ENCODE measurements around the gene SLC16A12. TPM values are rescaled to one million over a fixed set of nuclear protein-coding genes. Genes with fewer than 3 reads are reported as not detected.
"Not testable (repeated sequence)": the region's sequence is repeated elsewhere in the genome, so short reads cannot be mapped to it uniquely, and the experiment has no call there.

SLC16A12 gene
- total RNA-seq, 4 donors from 2014 or later: 25.4 to 137 (median 35.3) TPM

DNA sequence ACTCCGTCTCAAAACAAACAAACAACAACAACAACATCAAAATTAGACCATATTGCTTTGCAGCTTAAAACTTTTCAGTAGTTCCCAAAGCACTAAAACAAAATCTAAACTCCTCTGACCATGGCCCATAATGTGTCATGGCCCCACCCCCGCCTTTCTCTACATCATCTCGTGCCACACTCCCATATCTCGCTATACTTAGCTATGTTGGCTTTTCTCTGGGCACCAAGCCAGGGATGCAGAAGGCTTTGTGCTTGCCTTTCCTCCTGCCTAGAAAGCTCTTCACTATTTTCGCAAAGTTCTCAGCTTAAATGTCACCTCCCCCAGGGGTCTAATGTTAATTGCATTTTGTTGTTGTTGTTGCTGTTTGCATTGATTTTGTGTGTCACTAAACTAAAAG is 15.1 kb upstream of the SLC16A12 start:
- no peak overlapping the region for H3K27ac ChIP-seq
- no peaks in the 10 kb centered on the region for H3K9me3 ChIP-seq
- no peak for DNase-seq
- H3K4me1 ChIP-seq: peaks cover 0 to 5% of the 10 kb centered on the region in 2 donors
- H3K27me3 ChIP-seq: no peaks in the 10 kb centered on the region
- H3K4me3 ChIP-seq (replicated peaks in 1 of 3): no peak overlapping the region
- 57 to 62% methylated on average over 5 of the region's 5 CpGs for WGBS, 2 donors
- no peaks in the 10 kb centered on the region for H3K36me3 ChIP-seq
- intact Hi-C loops (cut with DNase I): no loop called here
- TF ChIP-seq, protein P1, sequence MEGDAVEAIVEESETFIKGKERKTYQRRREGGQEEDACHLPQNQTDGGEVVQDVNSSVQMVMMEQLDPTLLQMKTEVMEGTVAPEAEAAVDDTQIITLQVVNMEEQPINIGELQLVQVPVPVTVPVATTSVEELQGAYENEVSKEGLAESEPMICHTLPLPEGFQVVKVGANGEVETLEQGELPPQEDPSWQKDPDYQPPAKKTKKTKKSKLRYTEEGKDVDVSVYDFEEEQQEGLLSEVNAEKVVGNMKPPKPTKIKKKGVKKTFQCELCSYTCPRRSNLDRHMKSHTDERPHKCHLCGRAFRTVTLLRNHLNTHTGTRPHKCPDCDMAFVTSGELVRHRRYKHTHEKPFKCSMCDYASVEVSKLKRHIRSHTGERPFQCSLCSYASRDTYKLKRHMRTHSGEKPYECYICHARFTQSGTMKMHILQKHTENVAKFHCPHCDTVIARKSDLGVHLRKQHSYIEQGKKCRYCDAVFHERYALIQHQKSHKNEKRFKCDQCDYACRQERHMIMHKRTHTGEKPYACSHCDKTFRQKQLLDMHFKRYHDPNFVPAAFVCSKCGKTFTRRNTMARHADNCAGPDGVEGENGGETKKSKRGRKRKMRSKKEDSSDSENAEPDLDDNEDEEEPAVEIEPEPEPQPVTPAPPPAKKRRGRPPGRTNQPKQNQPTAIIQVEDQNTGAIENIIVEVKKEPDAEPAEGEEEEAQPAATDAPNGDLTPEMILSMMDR (IDR thresholded peaks at IDR 0.05): no peak

DNA sequence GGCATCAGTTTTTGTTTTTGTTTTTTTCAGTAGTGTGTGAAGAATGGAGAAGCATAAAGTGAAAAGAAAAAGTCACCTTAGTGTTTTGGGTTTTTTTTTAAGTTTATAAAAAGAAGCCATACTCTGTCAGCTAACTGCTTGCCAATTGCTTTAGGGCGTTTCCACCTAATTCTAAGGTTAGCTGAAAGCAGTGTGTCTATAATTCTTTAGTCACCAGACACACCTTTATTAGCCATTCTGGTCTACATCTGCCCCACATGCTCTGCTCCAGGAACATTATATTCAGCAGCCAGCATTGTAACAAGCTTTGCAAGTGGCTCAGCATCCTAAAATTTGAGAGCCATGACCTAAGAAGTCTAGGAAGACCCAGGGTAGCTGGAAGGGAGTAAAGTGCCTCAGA is 14.1 kb upstream of the SLC16A12 start:
- TF ChIP-seq, protein P1 (IDR thresholded peaks at IDR 0.05): no peak
- no peak for TF ChIP-seq POLR2A (IDR thresholded peaks at IDR 0.05)
- intact Hi-C loops (cut with DNase I): no loop called here
- Histone ChIP-seq H3K9me3 (no peaks in the 10 kb centered on the region), H3K36me3 (no peaks in the 10 kb centered on the region), H3K4me1 (peaks cover 0 to 5% of the 10 kb centered on the region in 2 donors), H3K27ac (no peak overlapping the region), H3K4me3 (replicated peaks in 1 of 3) (no peak overlapping the region), H3K27me3 (no peaks in the 10 kb centered on the region)
- WGBS, 2 donors: 87 to 90% methylated on average over 1 of the region's 1 CpG
- DNase-seq: no peak

DNA sequence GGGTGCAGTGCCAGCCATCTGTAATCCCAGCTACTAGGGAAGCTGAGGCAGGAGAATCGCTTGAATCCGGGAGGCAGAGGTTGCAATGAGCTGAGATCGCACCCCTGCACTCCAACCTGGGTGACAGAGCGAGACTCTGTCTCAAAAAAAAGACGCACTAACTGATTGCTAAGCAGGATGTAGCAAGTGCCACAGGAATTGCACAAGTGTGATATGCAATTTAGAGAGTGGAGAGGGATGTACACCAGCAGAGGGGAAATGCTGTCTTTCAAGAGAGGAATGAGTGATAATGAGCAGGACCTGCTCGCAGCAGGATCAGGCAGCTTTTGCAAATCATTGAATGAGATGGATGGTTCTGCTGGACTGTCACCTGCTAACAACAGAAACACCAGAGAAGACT is 13.3 kb upstream of the SLC16A12 start:
- TF ChIP-seq, protein P1 (IDR thresholded peaks at IDR 0.05): no peak
- TF ChIP-seq POLR2A (IDR thresholded peaks at IDR 0.05): no peak
- no peak overlapping the region for H3K4me3 ChIP-seq (replicated peaks in 1 of 3)
- no peaks in the 10 kb centered on the region for H3K36me3 ChIP-seq
- H3K4me1 ChIP-seq: peaks cover 0 to 4% of the 10 kb centered on the region in 2 donors
- 73 to 79% methylated on average over 6 of the region's 6 CpGs for WGBS, 2 donors
- H3K27me3 ChIP-seq: no peaks in the 10 kb centered on the region
- H3K27ac ChIP-seq: no peak overlapping the region
- no peak for DNase-seq
- intact Hi-C loops (cut with DNase I): no loop called here
- H3K9me3 ChIP-seq: no peaks in the 10 kb centered on the region

DNA sequence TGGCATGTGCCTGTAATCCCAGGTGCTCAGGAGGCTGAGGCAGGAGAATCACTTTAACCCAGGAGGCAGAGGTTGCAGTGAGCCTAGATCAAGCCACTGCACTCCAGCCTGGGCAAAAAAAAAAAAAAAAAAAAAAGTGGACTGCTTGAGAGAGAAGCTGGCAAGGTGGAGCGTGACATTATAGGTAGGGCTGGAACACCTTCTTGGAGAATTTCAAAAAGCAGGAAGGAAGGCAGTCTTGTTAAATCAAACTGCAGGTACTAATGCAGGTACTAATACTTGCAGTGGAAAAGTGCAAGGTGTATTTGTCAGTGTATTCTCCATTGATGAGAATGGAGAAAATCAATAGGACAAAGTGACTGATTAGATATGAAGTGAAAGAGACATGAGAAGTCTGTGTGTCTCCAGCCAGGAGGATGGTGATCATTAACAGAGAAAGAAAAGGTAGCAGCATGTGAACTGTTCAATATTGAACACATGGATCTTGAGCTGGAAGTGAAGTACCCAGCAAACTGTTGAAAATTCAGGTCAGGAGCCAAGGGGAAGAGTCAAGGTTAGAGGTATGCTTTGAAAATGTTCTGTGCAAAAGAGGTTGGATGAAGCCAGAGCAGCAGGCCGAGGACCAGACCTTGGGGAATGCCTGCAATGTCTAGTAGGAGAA is 12.6 kb upstream of the SLC16A12 start:
- TF ChIP-seq, protein P1 (IDR thresholded peaks at IDR 0.05): no peak
- no peak for TF ChIP-seq POLR2A (IDR thresholded peaks at IDR 0.05)
- Histone ChIP-seq H3K4me1 (no peaks in the 10 kb centered on the region), H3K27ac (no peak overlapping the region), H3K4me3 (replicated peaks in 1 of 3) (no peak overlapping the region), H3K27me3 (no peaks in the 10 kb centered on the region), H3K9me3 (no peaks in the 10 kb centered on the region), H3K36me3 (no peaks in the 10 kb centered on the region)
- 66 to 87% methylated on average over 2 of the region's 2 CpGs for WGBS, 2 donors
- DNase-seq: no peak
- intact Hi-C loops (cut with DNase I): no loop called here

DNA sequence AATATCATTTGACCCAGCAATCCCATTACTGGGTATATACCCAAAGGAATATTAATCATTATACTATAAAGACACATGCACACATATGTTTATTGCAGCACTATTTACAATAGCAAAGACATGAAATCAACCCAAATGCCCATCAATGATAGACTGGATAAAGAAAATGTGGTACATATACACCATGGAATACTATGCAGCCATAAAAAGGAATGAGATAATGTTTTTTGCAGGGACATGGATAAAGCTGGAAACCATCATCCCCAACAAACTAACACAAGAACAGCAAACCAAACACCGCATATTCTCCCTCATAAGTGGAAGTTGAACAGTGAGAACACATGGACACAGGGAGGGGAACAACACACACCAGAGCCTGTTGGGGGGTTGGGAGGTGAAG is 11.3 kb upstream of the SLC16A12 start:
- WGBS, 2 donors: 89 to 95% methylated on average over 1 of the region's 1 CpG
- H3K4me1 ChIP-seq; DNase-seq; intact Hi-C loops (cut with DNase I); H3K9me3 ChIP-seq; H3K4me3 ChIP-seq (replicated peaks in 1 of 3); H3K36me3 ChIP-seq; H3K27me3 ChIP-seq; H3K27ac ChIP-seq: not testable (repeated sequence)
